ENCODE measurements around the gene PRAMEF12. TPM values are rescaled to one million over a fixed set of nuclear protein-coding genes. Genes with fewer than 3 reads are reported as not detected.

The PRAMEF12 gene
- total RNA-seq, 2 donors from 2014 or later = not detected

DNA sequence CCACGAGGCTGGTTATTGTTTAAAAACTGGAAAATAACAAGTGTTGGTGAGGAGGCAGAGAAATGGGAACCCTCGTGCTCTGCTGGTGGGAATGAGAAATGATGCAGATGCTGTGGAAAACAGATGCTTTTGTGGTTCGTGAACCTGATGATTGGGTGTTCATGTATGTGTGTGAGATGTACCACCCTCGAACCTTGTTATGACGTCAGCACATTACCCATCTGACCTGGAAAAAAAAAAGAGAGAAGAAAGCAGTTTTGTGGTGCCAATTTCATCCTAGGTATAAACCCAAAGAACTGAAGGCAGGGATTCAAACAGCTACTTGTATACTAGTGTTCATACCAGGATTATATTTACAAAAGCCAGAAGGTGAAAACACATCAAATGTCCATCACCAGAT lies 33.9 kb upstream of the PRAMEF12 start:
- Histone ChIP-seq H3K4me3 (no peak overlapping the region), H3K36me3 (no peaks in the 10 kb centered on the region), H3K4me1 (no peaks in the 10 kb centered on the region), H3K9me3 (peaks cover 0 to 15% of the 10 kb centered on the region in 2 donors), H3K27ac (no peak overlapping the region), H3K27me3 (no peaks in the 10 kb centered on the region)
- TF ChIP-seq, protein P1, sequence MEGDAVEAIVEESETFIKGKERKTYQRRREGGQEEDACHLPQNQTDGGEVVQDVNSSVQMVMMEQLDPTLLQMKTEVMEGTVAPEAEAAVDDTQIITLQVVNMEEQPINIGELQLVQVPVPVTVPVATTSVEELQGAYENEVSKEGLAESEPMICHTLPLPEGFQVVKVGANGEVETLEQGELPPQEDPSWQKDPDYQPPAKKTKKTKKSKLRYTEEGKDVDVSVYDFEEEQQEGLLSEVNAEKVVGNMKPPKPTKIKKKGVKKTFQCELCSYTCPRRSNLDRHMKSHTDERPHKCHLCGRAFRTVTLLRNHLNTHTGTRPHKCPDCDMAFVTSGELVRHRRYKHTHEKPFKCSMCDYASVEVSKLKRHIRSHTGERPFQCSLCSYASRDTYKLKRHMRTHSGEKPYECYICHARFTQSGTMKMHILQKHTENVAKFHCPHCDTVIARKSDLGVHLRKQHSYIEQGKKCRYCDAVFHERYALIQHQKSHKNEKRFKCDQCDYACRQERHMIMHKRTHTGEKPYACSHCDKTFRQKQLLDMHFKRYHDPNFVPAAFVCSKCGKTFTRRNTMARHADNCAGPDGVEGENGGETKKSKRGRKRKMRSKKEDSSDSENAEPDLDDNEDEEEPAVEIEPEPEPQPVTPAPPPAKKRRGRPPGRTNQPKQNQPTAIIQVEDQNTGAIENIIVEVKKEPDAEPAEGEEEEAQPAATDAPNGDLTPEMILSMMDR (IDR thresholded peaks at IDR 0.05) = no peak
- no peak for DNase-seq (ENCODE audit: low spot score)

DNA sequence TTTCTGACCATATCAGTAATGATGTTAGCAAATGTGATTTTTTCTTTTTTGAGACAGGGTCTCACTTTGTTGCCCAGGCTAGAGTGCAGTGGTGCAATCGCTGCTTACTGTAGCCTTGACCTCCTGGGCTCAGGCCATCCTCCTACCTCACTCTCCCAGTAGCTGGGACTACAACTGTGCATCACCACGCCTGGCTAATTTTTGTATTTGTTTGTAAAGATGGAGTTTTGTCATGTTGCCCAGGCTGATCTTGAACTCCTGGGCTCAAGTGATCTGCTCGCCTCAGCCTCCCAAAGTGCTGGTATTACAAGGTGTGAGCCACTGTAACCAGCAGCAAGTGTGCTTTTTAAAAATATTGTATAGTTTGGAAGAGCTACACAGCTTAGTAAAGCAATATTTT lies 31.6 kb upstream of the PRAMEF12 start:
- no peaks in the 10 kb centered on the region for H3K36me3 ChIP-seq
- H3K27me3 ChIP-seq = no peaks in the 10 kb centered on the region
- no peak overlapping the region for H3K27ac ChIP-seq
- TF ChIP-seq, protein P1 (IDR thresholded peaks at IDR 0.05) = no peak
- no peak for DNase-seq (ENCODE audit: low spot score)
- no peak overlapping the region for H3K4me3 ChIP-seq
- peaks cover 0 to 2% of the 10 kb centered on the region in 2 donors for H3K9me3 ChIP-seq
- H3K4me1 ChIP-seq = no peaks in the 10 kb centered on the region

DNA sequence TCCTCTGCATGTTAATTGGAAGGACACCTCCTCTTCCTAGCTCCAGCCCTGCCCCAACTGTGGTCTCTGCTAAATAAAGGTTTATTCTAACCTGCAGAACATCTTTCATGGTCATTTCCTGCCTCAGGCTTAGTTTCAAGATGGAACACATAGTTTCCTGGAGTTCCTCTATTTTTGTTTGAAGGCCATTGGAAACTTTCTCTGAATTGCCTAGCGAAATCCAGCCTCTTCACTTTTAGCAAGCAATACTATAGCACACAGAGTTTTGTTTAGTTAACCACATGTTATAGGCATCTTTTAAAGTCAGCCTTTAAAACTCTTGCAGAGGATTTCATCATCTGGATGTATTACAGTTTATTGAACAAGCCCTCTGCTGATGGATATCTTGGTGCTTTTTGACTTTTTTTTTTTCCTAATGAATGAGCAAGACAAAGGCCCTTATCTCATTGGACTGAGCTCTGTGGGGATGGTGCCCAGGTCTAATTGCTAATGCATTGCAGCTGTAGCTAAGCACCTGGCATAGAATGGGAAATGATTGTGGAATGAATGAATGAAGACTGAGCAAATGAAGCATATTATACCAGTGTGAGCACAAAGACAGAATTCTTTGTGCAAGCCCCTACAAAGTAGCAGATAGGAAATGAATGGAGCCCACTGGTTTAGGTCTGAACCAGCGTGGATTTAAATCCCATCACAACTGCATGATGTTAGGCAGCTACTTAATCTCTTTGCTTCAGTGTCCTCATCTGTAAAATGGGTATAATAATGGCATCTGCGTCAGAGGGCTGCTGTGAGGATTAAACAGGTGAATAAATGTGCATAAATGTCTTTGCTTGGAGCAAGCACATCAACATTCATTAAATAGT lies 28.2 kb upstream of the PRAMEF12 start:
- H3K36me3 ChIP-seq = no peaks in the 10 kb centered on the region
- TF ChIP-seq, protein P1 (IDR thresholded peaks at IDR 0.05) = no peak
- DNase-seq (ENCODE audit: low spot score) = no peak
- peaks cover 0 to 32% of the 10 kb centered on the region in 2 donors for H3K9me3 ChIP-seq
- H3K27me3 ChIP-seq = no peaks in the 10 kb centered on the region
- H3K4me3 ChIP-seq = no peak overlapping the region
- H3K27ac ChIP-seq = no peak overlapping the region
- no peaks in the 10 kb centered on the region for H3K4me1 ChIP-seq

DNA sequence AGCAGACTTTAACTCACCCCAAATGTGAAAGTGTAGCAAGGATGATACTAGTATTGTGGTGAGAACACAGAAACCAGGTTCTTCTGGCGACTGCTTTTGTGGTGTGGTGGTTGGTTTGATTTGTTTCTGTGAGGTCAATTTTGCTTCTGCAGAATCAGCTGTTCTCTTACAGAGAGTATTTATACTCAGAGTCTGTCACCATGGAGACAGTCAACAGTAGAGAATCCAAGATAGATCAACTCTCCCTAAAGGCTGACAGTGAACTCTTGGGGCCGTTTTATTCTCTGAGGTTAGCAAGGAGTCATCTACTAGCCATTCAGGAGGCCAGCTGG lies 27.6 kb upstream of the PRAMEF12 start, which contains the start of gene CFAP107:
TSS of gene CFAP107 (plus strand) at position 209 of the 332 bp plus-strand sequence. CDS start 231 bp downstream, outside the sequence.
- no peaks in the 10 kb centered on the region for H3K4me1 ChIP-seq
- H3K27me3 ChIP-seq = no peaks in the 10 kb centered on the region
- no peak for DNase-seq (ENCODE audit: low spot score)
- no peak within 1 kb of the TSS for H3K4me3 ChIP-seq
- TF ChIP-seq, protein P1 (IDR thresholded peaks at IDR 0.05) = no peak
- H3K9me3 ChIP-seq = peaks cover 0 to 36% of the 10 kb centered on the region in 2 donors
- H3K27ac ChIP-seq = no peak within 1 kb of the TSS
- no peaks in the 10 kb centered on the region for H3K36me3 ChIP-seq

DNA sequence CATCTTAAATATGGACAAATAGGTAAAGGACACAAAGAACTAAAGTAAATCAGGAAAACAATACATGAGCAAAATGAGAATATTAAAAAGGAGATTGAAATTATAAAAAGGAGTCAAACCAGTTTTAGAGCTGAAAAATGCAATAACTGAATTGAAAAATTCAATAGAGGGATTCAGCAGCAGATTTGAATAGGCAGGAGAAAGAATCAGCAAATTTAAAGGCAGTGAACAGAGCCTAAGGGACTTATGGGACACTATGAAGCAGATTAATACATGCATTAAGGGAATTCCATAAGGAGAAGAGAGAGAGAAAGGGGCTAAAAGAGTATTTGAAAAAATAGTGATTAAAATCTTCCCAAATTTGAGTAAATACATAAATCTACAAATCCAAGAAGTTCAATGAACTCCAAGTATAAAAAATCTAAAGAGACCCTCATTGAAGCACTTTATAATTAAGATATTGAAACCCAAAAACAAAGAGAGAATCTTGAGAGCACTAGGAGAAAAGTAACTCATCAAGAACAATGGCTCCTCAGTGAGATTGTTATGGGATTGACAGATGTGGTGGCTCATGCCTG lies 24.7 kb upstream of the PRAMEF12 start:
- Histone ChIP-seq H3K4me3 (no peak overlapping the region), H3K27ac (no peak overlapping the region), H3K36me3 (no peaks in the 10 kb centered on the region), H3K27me3 (no peaks in the 10 kb centered on the region), H3K4me1 (no peaks in the 10 kb centered on the region), H3K9me3 (peaks cover 0 to 36% of the 10 kb centered on the region in 2 donors)
- TF ChIP-seq, protein P1 (IDR thresholded peaks at IDR 0.05) = no peak
- DNase-seq (ENCODE audit: low spot score) = no peak

Data from right atrium auricular region (tissue), 2 donors.